Measurements from ENCODE around the gene GUK1.

The GUK1 gene, protein sequence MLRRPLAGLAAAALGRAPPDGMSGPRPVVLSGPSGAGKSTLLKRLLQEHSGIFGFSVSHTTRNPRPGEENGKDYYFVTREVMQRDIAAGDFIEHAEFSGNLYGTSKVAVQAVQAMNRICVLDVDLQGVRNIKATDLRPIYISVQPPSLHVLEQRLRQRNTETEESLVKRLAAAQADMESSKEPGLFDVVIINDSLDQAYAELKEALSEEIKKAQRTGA

DNA sequence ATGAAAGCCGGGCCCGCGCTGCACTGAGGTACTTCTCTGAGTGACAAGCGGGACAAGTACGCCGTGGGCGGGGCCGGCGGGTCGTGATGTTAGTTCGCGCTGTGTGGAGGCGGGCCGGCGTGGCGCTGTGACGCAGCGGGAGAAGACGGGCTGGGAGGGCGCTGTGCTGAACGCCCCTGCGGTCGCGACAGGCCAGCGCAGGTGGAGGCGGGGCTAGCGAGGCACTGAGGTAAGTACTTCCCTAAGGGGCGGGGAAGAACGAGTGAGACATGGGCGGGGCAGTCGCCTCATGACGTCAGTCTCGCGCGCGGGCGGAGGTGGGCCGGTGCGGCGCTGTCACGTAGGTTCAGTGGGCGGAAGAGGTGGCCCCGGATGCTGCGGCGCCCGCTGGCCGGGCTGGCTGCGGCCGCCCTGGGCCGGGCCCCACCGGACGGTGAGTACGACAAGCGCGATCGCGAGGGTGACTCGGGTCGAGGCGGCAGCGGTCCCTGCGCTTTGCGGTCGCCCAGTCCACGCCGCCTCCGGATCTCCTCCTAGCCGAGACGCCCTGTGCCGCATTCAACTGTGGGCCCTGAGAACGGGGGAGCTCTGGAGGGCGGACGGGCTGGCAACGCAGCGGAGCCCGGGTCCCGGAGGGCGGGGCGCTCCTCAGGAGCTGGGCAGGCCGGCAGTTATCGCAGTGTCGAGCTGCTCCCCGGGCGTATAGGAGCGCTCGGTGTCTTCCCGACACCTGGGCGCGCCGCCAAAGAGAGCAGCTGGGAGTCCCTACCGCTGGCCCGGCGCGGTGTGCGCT is at the start of gene GUK1:
TSS of gene GUK1 (plus strand) at position 349 of the 793 bp plus-strand sequence. CDS start at position 373, 24 bp downstream.
- peak; percentile 99 for DNase-seq (ENCODE audit: low read depth in 2 of 2)

DNA sequence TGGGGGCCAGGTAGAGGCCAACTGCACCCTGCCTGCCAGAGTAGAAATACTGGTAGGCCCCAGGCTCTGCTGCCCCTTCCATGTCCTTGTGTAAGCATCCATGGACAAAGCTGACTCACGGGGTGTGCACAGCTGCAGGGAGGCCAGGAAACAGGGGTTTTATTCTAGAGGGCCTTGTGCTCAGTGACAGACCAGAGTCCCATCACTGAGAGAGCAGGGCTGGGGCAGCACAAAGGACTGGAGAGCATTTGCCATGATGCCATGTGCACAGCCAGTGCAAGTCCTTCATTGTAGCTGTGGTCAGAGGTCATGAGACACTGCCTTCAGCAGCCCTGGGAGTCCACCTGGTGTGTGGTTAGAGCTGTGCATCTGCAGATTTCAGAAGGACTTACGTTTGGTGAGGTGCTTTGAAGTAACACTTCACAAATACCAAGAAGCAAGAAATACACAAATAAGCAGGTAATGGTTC is 49.4 kb upstream of the GUK1 start:
- DNase-seq (ENCODE audit: low read depth in 2 of 2), result no peak

DNA sequence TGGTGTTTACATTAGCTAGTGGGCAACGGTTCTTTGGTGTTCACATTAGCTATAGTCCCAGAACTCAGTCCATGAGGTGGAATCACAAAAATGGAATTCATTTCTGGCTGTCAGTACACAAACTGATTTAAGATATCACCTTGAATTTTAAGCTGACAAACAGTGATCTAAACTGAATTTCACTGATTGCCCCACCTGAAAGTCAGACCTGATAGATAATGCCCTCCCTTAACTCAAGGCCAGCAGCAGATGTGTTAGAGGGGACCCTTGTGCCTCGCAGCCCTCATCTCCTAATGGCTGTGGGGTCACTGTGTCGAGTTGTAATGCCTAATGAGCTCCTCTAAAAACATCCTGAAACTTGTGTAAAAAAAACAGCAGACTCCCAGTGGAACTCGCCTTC is 49.0 kb upstream of the GUK1 start:
- DNase-seq (ENCODE audit: low read depth in 2 of 2), result no peak

DNA sequence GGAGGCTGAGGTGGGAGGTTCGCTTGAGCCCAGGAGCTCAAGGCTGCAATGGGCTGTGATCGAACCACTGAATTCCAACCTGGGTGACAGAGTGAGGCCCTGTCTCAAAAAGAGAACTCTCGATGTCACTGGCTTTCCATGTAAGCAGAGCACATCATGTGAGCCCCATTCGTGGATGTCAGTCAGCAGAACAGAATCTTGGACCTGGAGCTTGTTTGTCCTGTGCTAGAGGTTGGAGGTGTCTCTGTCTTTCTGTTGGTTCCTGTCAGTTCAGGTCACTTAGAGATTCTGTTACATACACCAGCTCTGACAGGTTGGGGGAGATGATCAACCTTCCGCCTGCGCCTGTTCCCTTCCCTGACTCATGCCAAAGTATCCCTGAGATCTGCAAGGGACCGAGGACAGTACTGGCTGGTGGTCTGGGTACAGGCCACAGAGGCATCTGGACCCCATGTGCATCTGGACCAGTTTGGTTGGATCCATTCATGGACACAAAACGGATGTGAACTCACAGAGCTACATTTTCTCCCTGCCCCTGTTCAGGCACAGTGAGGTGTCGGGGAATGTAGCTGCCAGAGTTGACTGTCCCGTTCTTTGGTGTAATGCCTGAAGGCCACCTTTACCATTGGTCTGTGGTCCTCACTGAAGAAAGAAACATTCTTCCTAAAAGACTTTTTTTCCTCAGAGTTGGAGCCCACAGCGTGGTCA is 47.6 kb upstream of the GUK1 start:
- DNase-seq (ENCODE audit: low read depth in 2 of 2), result no peak

DNA sequence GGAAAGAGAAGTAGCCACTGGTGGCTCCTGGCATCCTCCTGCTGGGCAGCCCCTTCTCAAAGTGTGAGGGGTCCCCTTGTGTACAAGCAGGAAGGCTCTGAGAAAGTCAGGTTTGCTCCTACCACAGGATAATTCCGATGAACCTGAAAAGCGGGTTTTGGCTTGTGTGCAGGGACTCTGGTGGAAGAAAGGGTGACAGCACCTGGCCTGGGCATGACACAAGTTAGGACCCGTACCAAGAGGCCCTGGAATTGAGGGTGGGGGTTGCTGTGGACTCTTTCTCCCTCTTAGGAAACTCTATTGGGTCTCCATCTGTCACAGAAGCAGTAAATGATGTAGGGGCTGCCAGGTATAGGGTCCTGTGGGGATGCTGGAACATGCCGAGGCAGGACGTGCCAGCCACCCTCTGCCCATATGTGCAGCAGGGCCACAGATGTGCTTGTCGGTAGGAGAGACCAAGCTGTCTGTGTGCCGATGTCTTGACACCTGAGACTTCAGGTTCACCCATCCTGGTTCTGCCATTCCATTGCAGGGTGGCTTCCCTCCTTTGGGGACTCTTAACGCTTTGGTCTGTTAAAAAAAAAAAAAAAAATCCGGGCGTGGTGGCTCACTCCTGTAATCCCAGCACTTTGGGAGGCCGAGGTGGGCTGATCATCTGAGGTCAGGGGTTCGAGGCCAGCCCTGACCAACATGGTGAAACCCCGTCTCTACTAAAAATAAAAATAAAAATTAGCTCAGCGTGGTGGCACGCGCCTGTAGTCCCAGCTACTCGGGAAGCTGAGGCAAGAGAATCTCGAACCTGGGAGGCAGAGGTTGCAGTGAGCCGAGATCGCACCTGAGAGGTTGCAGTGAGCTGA is 46.8 kb upstream of the GUK1 start:
- DNase-seq (ENCODE audit: low read depth in 2 of 2), result no peak

DNA sequence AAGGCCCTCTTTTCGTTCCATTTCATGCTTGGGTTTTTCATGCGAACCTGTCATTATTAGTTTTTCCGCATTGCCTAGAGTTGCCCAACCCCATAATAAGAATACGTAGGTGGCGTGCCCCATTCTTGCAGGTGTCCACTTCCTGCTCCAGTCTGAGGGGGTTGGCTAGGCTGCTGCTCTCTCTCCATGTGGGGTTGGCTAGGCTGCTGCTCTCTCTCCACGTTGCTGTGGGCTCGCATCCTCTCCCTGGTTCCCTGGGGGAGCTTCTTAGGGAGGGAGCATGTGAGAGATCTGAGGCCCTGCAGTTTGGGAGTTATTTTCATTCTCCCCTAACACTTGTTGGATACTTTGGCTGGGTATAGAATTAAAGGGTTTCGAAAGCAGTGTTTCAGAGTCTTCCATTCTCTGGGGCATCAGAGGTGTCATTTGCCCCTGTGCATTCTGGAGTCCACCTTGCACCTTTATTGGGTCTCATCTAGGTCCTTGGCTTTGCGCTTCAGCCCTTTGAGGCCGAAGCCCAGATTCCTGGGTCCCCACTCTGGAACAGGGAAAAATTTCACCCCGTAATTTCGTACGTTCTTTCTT is 45.6 kb upstream of the GUK1 start:
- no peak for DNase-seq (ENCODE audit: low read depth in 2 of 2)

DNA sequence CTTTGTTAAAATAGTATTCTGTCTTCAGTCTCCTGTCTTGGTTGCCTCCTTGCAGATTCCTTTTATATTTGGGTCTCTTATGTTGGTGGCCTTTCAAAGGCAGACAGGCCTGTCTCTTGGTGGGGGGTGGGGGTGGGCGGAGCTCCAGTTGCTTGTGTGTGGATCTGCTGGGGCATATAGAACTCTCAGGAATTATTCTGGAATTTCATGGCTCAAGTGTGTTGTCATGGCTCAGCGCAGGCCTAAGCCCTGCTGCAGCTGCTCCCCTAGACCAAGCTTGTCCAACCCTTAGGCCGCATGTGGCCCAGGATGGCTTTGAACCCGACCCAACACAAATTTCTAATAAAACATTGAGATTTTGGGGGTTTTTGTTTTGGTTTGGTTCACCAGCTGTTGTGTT is 44.9 kb upstream of the GUK1 start:
- DNase-seq (ENCODE audit: low read depth in 2 of 2), result no peak

DNA sequence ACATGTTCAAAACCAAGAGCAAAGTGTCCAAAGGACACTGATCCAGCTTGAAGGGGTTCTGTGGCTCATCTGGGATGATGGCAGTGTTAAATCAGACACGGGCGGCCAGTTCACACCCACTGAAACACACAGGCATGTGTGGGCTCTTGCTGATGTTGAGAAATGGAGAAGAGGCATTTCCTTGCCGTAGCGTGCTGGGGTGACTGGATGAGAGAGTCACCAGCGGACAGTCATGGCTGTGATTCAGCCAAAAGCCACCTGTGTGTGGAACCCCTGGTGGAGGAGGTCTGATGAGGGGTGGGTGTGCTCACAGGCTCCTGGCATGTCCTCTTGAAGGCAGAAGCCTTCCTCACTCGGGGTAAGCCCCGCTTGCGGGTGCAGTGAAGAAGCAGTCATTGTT is 44.1 kb upstream of the GUK1 start:
- no peak for DNase-seq (ENCODE audit: low read depth in 2 of 2)

DNA sequence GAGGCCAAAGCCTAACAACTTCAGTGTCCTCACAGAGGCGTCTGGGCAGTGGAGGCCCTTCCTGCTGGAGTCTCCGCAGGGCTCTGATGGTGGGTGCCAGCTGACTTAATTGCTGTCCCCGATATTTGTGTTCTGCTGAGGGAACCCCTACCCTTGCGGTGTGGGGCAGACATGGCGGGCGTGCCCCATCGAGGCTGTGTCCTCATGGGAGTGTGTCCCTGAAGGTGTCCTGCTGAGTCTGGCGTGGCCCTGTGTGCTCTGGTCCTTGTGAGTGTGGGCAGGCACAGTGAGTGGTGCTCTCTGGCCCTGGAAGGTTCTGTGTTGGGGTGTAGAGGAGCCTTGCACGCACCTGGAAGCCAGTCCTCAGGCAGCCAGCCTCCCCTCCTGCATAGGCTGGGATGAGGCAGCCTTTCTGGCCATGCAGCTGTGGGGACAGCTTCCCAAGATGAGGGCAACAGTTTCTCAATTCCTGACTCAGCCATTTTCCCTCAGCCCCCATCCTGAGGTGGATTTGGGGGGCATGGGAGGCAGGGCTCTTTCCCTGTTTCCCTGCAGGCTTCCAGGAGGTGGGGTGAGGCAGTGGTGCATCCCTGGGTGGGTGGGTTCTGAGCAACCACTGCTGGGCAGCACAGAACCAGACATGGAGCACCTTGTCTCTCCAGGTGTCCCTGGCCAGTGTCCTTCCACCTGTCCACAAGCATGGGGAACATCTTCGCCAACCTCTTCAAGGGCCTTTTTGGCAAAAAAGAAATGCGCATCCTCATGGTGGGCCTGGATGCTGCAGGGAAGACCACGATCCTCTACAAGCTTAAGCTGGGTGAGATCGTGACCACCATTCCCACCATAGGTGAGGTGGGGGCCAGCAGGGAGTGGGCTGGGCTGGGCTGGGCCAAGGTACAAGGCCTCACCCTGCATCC is 43.4 kb upstream of the GUK1 start:
- no peak for DNase-seq (ENCODE audit: low read depth in 2 of 2)

DNA sequence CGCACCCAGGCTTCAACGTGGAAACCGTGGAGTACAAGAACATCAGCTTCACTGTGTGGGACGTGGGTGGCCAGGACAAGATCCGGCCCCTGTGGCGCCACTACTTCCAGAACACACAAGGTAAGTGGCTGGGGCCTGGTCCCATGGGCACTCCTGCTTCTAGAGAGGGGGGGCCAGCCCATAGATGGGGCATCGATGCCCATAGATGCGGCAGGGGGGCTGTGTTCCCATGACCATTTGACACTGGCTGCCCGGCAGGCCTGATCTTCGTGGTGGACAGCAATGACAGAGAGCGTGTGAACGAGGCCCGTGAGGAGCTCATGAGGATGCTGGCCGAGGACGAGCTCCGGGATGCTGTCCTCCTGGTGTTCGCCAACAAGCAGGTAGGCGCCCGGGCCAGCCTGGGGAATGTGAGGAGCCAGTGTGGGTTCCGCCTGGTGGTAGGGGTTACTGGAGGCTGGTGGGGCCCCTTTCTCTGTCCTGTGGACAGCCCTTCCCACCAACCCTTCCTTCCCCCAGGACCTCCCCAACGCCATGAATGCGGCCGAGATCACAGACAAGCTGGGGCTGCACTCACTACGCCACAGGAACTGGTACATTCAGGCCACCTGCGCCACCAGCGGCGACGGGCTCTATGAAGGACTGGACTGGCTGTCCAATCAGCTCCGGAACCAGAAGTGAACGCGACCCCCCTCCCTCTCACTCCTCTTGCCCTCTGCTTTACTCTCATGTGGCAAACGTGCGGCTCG is 42.6 kb upstream of the GUK1 start:
- DNase-seq (ENCODE audit: low read depth in 2 of 2), result no peak

DNA sequence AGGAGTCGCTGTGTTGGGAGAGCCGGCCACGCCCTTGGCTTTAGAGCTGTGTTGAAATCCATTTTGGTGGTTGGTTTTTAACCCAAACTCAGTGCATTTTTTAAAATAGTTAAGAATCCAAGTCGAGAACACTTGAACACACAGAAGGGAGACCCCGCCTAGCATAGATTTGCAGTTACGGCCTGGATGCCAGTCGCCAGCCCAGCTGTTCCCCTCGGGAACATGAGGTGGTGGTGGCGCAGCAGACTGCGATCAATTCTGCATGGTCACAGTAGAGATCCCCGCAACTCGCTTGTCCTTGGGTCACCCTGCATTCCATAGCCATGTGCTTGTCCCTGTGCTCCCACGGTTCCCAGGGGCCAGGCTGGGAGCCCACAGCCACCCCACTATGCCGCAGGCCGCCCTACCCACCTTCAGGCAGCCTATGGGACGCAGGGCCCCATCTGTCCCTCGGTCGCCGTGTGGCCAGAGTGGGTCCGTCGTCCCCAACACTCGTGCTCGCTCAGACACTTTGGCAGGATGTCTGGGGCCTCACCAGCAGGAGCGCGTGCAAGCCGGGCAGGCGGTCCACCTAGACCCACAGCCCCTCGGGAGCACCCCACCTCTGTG is 41.7 kb upstream of the GUK1 start:
- no peak for DNase-seq (ENCODE audit: low read depth in 2 of 2)

DNA sequence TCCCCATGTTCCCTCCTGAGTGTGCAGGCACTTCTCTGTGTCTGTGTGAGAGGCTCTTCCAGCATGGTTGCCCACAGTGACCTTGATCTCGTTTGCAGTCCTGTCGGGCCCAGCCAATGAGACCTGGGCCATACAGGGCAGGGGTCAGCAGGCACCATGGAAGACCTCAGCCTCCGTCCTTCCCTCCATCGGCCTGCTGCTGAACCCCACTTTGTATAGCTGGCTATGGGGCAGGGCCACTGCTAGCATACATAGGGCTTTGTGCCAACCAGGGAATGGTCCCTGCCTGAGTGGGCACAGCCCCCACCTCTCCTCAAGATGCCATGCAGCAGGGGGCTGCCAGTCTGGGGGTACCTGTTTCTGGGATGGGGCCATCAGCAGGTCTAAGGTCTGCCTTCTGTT is 40.7 kb upstream of the GUK1 start:
- no peak for DNase-seq (ENCODE audit: low read depth in 2 of 2)

DNA sequence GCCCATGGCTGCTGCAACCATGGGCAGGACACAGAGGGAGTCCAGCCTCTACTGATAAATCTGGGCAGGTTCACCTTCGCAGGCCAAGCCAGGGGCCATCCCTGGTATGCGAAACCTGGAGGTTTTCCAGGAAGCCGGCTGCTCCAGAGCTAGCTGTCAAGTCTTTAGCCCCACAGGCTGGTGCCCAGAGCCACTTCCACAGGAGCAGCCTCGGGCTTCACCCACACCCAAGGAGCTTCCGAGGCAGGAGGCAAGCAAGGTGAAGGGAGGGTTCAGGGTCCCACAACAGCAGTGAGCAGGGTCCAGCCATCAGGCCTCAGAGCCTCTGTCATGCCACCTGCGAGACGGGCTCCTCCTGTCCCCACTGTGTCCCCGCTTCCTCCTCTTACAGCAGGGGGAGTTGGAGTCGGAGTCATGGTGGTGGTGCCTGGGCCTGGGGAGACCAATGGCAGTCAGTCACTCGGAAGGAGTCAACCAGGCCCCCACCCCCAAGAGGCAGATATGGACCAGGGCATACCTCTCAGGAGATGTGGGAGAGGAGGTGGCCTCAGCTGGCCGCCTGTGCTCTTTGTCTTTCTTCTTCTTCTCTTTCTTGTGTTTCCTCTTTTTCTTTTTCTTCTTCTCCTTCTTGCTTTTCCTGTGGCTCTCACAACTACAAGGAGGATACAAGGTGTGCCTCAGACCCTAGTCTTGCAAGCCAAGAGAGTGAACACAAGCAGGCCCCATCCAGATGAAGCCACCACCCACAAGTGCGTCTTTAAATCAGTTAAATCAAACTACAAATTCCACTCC is 39.1 kb upstream of the GUK1 start:
- no peak for DNase-seq (ENCODE audit: low read depth in 2 of 2)

DNA sequence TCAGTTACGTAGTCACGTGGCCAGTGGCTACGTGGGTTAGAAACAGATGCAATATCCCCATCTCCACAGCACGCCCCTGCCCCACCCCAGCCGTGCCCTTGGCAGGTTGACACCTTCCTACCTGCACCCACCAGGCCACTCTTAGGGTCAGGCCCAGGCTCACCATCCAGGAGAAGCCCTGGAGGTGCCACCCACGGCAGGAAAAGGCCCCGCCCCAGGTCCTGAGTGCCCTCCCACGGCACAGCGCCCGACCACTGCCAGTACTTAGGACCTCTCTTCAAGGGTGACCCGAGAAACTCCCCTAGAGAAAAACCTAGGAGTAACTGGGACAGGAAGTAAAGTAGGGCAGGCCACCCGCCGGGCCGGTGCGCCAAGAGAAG is 38.5 kb upstream of the GUK1 start:
- no peak for DNase-seq (ENCODE audit: low read depth in 2 of 2)

DNA sequence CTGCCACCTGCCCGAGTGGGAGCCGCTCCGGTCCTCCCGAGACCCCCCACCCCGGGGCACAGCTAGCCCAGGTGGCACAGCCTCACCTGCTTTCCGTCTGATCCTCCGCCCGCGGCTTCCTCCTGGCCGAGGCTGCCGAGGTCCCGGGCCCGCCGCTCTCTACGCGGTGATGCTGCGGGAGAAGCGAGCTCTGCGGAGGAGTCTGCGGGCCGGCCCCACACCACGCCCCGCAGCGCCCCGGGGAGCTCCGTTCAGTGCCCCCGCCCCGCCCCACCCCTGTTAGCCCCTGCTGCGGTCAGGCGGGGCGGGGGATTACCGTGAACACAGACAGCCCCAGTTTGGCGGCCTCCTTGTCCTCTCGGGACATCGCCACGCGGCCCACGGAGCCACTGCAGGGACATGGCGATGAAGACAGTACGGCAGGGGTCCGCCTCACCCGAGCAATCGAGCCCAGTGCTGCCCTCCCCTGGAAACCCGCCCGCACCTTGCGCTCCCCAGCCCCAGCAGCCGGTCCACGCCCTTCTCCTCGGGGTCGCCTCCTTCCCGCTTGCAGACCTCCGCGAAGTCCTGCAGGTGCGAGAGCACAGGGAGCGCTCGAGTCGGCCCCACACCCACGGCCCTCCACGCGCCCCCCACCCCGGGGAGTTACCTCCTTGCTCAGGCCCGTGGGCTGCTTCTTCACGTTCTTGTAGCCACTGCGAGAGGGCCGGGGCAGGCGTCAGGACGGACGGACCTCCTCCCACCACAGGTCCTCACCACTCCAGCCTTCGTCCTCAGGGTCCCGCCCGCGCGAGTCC is 37.9 kb upstream of the GUK1 start:
- DNase-seq (ENCODE audit: low read depth in 2 of 2), result peak in 1 of 2 donors; percentile 40

DNA sequence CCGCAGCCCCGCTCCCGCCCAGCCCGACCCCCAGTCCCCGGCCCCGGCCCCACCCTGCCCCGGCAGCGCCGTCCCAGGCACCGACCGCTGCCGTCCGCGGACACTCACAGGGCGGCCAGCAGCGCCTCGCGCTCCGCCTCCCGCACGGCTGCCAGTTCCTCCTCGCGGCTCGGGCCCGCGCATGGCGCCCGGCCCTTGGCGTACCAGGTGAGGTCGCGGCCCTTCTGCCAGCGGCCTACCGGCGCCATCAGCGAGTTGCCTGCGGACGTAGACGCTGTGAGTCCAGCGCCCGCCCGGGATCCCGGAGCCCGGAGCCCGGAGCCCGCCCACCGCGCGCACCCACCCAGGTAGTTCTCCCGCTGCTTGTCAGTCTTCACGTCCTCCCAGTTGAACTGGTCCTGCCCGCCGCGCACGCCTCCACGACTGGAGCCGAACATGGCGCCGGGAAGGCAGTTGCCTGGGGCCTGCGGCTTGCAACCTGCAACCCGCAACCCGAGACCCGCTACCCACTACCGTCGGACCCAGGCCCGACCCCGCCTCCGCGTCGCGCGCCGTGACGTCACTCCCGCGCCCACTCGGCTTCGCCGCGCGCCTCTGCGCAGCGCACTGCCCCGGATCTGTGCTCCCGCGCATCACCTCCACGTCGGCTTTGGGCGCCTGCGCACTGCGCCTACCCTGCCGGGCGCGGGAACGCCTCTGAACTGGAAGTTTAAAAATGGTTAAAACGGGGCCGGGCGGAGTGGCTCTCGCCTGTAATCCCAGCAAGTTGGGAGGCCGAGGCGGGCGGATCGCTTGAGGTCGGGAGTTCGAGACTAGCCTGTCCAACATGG is 37.1 kb upstream of the GUK1 start, which contains the start of gene C1orf35:
TSS of gene C1orf35 (minus strand) at position 535 of the 830 bp plus-strand sequence. CDS start at position 437, 98 bp downstream.
- peak; percentile 90 to 95 for DNase-seq (ENCODE audit: low read depth in 2 of 2)
